Stimulated activated CD8-positive, alpha-beta memory T cell treated with anti-CD3 and anti-CD28 coated beads, Interleukin-4, amount 100 ng/mL, for 4 hours (primary cell): Measurements from ENCODE around the gene KANSL1L.
"Not testable (repeated sequence)": the region's sequence is repeated elsewhere in the genome, so short reads cannot be mapped to it uniquely, and the experiment has no call there.

Experiments
- DNase-seq, 2 donors: peaks; one replicate each; pipeline ENCODE4 v3.0.0-alpha.2; 2020; ENCODE audit warnings: low read depth in 2 of 2, low spot score in 1 of 2

Gene KANSL1L, protein sequence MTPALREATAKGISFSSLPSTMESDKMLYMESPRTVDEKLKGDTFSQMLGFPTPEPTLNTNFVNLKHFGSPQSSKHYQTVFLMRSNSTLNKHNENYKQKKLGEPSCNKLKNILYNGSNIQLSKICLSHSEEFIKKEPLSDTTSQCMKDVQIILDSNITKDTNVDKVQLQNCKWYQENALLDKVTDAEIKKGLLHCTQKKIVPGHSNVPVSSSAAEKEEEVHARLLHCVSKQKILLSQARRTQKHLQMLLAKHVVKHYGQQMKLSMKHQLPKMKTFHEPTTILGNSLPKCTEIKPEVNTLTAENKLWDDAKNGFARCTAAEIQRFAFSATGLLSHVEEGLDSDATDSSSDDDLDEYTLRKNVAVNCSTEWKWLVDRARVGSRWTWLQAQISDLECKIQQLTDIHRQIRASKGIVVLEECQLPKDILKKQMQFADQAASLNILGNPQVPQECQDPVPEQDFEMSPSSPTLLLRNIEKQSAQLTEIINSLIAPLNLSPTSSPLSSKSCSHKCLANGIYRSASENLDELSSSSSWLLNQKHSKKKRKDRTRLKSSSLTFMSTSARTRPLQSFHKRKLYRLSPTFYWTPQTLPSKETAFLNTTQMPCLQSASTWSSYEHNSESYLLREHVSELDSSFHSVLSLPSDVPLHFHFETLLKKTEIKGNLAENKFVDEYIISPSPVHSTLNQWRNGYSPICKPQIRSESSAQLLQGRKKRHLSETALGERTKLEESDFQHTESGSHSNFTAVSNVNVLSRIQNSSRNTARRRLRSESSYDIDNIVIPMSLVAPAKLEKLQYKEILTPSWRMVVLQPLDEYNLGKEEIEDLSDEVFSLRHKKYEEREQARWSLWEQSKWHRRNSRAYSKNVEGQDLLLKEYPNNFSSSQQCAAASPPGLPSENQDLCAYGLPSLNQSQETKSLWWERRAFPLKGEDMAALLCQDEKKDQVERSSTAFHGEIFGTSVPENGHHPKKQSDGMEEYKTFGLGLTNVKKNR

DNA sequence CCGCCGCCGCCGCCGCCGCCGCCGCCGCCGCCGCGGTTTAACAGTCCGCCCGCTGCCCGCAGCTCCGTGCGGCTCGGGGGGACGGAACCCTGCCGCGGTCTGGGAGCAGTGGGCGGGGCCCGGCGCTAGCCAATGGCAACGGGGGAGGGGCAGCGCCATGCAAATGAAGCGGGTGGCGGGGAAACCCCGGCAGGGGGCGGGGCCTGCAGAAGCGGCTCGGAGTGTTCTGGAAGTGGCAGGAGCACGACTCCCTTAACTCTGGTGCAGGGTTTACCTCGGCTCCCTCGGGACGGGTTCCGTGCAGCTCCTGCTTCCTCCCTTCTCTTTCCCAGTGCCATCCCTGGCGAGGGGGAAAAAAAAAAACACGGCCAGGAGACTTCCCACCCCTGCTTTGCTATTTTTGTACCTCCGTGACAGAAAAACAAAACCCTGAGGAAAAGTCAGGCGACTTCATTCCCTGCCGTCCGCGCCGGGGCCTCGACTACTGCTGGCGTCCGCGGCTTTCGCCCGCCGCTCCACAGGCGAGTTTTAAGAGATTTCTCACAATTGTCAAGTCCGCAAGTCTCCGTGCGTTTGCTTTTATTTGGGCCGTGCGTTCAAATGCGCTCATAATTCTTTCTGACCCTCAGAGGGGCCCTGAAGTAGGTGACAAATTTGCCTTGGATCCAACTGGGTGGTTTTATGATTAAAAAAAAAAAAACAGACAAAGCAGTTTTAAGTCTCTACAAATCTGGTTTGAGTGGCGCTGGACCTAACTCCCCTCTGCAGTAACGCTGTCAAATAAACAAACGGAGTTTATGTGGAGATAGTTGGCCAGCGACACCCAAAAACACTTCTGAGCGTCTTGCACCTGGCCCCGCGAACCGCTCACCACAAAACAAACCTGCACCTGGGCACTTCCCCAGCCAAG, at the start of gene KANSL1L:
Gene KANSL1L (minus strand): TSS at position 101 of the 910 bp plus-strand sequence. CDS start 16,827 bp downstream, outside the sequence.
- peak; percentile 93 for DNase-seq

- DNase-seq = no peak
Observed at GRCh38 chr2:210215120-210215519, 43.9 kb upstream of the KANSL1L start.

GRCh38 chr2:210210185-210210584, 39.0 kb upstream of the KANSL1L start:
- no peak for DNase-seq

DNA sequence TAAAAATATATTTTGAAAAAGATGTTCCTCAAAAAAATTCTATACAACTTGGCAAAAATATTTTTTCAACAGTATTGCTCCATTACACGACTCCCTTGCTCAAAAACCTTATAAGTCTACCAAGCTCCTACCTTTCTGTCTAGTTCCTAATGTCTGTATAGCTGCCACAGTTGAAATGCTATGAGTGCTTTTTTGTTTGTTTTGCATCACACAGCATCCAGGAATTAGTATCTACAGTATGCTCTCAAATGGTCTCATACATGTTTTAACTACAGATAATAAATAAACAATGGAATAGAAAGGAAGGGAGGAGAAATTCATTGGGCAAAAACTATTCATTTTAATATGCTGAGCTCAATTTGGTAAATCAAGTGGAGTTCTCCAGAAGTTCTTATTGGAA, 36.7 kb upstream of the KANSL1L start:
- no peak for DNase-seq

DNA sequence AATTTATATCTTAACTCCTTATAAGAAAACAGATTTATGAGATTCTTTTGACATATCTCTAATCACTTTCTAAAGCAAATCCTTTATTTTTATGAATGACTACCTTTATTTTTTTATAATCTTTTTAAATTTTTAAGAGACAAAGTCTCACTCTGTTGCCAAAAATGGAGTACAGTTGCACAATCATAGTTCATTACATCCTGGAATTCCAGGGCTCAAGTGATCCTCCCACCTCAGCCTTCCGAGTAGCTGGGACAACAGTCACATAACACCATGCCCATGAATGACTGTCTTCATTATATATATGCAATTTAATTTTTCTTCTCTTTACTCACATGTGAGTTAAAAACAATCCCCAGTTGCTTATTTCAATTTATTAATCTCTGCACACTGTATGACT, 32.3 kb upstream of the KANSL1L start:
- DNase-seq = no peak

- no peak for DNase-seq
Observed at GRCh38 chr2:210203147-210203546, 31.9 kb upstream of the KANSL1L start.

- no peak for DNase-seq
Observed at GRCh38 chr2:210199854-210200253, 28.6 kb upstream of the KANSL1L start.

GRCh38 chr2:210199186-210199765, 28.1 kb upstream of the KANSL1L start:
- DNase-seq = no peak

- no peak for DNase-seq
Observed at GRCh38 chr2:210198326-210198725, 27.1 kb upstream of the KANSL1L start.

DNA sequence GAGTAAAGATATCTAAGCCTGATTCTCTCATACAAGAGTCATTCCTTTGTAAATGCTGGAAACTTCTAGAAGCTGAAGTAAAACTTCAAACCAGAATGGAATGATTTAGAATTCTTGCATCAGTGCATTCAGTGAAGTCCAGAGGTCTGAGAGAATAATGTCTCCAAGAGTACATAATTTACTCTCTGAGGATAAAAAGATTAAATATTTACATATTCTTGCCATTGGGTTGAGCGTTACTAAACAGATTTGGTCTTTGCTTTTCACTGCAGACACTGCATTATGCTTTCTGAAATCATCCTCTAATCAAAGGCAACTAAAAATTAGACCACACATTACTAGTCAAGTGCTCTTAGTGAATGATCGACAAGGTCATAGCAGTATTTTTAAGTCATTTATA, 26.5 kb upstream of the KANSL1L start:
- no peak for DNase-seq

- DNase-seq = no peak
Observed at GRCh38 chr2:210195101-210195852, 24.1 kb upstream of the KANSL1L start.

- DNase-seq = no peak
Observed at GRCh38 chr2:210190345-210190744, 19.1 kb upstream of the KANSL1L start.

DNA sequence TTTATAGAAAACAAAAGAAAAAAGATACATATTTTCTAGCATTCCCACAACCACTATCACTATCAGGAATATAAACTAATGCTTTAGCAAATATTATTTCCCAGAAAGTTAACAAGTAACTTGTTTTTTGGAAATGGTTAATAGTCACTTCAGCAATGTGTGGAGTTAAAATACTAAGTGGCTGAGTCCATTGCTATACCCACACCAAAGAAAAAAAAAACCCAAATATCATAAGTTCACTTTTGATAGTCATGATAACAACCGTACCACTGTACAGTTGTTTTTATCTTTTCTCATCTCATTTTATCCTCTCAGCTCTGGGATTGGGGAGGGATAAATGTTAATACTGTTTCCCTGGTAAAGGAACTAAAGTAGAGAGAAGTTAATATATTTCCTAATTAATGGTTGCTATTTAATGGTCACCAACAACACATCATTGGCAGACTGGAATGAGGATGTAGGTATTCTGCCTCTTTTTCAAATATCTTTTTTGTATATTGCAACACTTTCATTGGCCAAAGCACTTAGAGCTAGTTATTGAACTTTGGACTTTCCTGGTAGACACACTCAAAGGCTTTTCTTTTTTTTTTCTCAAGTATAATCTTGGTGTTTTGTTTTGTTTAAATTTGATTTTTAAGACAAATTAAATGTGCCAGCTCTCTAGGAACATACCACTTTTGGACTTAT, 18.4 kb upstream of the KANSL1L start:
- DNase-seq = no peak

DNA sequence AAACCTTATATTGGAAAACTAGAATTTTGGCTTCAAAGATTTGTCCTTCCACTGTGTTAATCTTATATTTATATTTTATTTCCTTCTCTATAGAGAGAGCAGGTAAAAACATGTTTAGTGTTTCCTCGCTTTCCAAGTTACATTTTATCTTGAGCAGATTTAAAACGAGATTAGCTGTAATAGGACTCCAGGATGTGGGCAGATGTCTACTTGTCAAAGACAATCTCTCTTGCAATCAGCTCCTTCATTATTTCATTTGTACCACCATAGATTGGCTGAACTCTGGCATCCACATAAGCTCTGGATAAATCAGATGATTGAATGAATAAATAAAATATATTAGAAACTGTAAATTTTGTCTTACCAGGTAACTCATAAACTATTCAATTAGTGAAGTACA, 17.5 kb upstream of the KANSL1L start:
- DNase-seq = no peak

- no peak for DNase-seq
Observed at GRCh38 chr2:210188190-210188589, 17.0 kb upstream of the KANSL1L start.

- not testable (repeated sequence) for DNase-seq
Observed at GRCh38 chr2:210183936-210184335, 12.7 kb upstream of the KANSL1L start.

GRCh38 chr2:210181606-210182088, 10.4 kb upstream of the KANSL1L start:
- not testable (repeated sequence) for DNase-seq

DNA sequence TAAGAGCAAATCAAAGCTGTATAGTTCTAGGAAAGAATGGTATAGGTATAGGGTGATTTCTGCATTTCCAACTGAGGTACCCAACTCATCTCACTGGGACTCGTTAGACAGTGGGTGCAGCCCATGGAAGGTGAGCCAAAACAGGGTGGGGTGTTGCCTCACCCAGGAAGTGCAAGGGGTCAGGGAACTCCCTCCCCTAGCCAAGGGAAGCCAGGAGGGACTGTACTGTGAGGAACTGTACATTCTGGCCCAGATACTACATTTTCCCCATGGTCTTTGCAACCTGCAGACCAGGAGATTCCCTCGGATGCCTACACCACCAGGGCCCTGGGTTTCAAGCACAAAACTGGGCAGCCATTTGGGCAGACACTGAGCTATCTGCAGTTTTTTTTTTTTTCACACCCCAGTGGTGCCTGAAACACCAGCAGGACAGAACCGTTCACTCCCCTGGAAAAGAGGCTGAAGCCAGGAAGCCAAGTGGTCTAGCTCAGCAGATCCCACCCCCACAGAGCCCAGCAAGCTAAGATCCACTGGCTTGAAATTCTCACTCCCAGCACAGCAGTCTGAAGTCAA, 9.9 kb upstream of the KANSL1L start:
- DNase-seq = not testable (repeated sequence)

GRCh38 chr2:210180477-210180876, 9.3 kb upstream of the KANSL1L start:
- DNase-seq = no peak
